Measurements from ENCODE around the gene CRACR2A. TPM values are rescaled to one million over a fixed set of nuclear protein-coding genes. Genes with fewer than 3 reads are reported as not detected.

Gene CRACR2A
- polyA plus RNA-seq, 1 experiment: 1.4 TPM

DNA sequence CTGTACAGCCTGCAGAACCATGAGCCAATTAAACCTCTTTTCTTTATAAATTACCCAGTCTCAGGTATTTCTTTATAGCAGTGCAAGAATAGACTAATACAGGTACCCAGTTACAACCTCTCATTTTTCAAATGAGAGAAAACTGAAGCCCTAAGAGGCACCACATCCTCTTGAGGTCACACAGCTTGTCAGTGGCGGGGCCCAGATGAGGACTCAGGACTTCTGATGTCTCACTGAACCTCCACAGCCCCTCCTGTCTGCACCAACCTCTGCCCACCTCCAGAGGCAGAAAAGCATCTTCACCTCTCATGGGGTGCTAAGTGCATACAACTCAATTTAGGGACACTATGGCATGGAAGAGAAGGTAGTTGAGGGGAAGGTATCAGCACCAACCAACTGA lies 120.7 kb downstream of the CRACR2A start:
- Histone ChIP-seq H3K27me3 (ENCODE audit: control insufficient read depth, insufficient read depth, low read length) (no peaks in the 10 kb centered on the region), H3K4me3 (ENCODE audit: low read depth, low read length) (no peak overlapping the region), H3K36me3 (ENCODE audit: control insufficient read depth, insufficient read depth, low read length) (no peaks in the 10 kb centered on the region)
- DNase-seq (ENCODE audit: low read depth): no peak
- ChIA-PET POLR2A (no interaction called here), CTCF (interaction anchor here (1.3 kb wide), 1 partner anchor 10 kb away, joined by 4 read pairs; no protein-coding TSS in a partner anchor)
- TF ChIP-seq, protein P1, sequence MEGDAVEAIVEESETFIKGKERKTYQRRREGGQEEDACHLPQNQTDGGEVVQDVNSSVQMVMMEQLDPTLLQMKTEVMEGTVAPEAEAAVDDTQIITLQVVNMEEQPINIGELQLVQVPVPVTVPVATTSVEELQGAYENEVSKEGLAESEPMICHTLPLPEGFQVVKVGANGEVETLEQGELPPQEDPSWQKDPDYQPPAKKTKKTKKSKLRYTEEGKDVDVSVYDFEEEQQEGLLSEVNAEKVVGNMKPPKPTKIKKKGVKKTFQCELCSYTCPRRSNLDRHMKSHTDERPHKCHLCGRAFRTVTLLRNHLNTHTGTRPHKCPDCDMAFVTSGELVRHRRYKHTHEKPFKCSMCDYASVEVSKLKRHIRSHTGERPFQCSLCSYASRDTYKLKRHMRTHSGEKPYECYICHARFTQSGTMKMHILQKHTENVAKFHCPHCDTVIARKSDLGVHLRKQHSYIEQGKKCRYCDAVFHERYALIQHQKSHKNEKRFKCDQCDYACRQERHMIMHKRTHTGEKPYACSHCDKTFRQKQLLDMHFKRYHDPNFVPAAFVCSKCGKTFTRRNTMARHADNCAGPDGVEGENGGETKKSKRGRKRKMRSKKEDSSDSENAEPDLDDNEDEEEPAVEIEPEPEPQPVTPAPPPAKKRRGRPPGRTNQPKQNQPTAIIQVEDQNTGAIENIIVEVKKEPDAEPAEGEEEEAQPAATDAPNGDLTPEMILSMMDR (IDR thresholded peaks at IDR 0.05; ENCODE audit: insufficient read depth, low read depth, low read length): no peak

- TF ChIP-seq, protein P1 (IDR thresholded peaks at IDR 0.05; ENCODE audit: insufficient read depth, low read depth, low read length): no peak
- Histone ChIP-seq H3K4me3 (ENCODE audit: low read depth, low read length) (no peak overlapping the region), H3K36me3 (ENCODE audit: control insufficient read depth, insufficient read depth, low read length) (no peaks in the 10 kb centered on the region), H3K27me3 (ENCODE audit: control insufficient read depth, insufficient read depth, low read length) (no peaks in the 10 kb centered on the region)
- POLR2A ChIA-PET: no interaction called here
- CTCF ChIA-PET: interaction anchor here (1.3 kb wide), 1 partner anchor 10 kb away, joined by 4 read pairs; no protein-coding TSS in a partner anchor
- no peak for DNase-seq (ENCODE audit: low read depth)
These were observed 121.2 kb downstream of the CRACR2A start for GRCh38 chr12:3631759-3632158.

DNA sequence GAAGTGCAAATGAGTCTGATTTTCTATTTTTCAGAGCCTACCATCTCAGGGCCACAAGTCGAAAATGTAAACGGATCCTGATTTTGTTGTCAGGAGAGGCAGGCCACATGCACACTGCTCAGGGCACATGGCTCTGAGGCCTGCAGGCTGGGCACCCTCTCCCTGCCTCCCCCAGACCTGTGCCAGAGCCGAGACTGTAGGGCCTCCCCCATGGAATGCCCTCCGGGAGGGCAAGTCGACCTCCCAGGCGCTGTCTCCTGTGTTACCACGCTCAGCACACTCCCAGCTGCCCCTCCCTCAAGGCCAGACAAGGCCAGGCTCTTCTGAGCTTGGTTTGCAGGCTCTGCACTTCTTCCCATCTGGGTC lies 121.7 kb downstream of the CRACR2A start:
- no peaks in the 10 kb centered on the region for H3K27me3 ChIP-seq (ENCODE audit: control insufficient read depth, insufficient read depth, low read length)
- TF ChIP-seq, protein P1 (IDR thresholded peaks at IDR 0.05; ENCODE audit: insufficient read depth, low read depth, low read length): no peak
- ChIA-PET CTCF (no interaction called here), POLR2A (no interaction called here)
- no peak overlapping the region for H3K4me3 ChIP-seq (ENCODE audit: low read depth, low read length)
- no peak for DNase-seq (ENCODE audit: low read depth)
- H3K36me3 ChIP-seq (ENCODE audit: control insufficient read depth, insufficient read depth, low read length): no peaks in the 10 kb centered on the region

- CTCF ChIA-PET: interaction anchor here (1.1 kb wide), 1 partner anchor 8 kb away, joined by 3 read pairs; no protein-coding TSS in a partner anchor
- TF ChIP-seq, protein P1 (IDR thresholded peaks at IDR 0.05; ENCODE audit: insufficient read depth, low read depth, low read length): no peak
- Histone ChIP-seq H3K27me3 (ENCODE audit: control insufficient read depth, insufficient read depth, low read length) (no peaks in the 10 kb centered on the region), H3K4me3 (ENCODE audit: low read depth, low read length) (no peak overlapping the region), H3K36me3 (ENCODE audit: control insufficient read depth, insufficient read depth, low read length) (no peaks in the 10 kb centered on the region)
- POLR2A ChIA-PET: no interaction called here
- no peak for DNase-seq (ENCODE audit: low read depth)
These were observed 122.2 kb downstream of the CRACR2A start for GRCh38 chr12:3630621-3631271.

DNA sequence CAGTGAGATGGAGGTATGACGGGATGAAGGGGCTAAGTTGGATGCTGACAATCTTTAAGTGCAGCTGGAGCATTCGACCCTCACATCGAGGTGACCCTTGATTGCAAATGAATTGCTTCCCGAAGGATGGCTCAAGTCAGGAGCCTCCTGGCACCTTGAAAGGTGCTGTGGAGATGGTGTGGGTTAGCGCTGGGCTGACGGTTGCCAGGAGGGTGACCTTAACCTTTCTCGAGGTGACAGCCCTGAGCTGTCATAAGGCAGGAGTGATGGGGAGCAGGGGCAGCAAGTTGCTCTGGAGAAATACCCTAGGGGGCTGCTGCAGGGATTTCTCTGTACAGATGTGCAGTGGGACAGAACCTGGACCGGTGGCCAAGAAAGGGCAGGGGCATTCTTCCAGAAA lies 122.8 kb downstream of the CRACR2A start:
- TF ChIP-seq, protein P1 (IDR thresholded peaks at IDR 0.05; ENCODE audit: insufficient read depth, low read depth, low read length): no peak
- CTCF ChIA-PET: interaction anchor here (1.1 kb wide), 1 partner anchor 9 kb away, joined by 3 read pairs; no protein-coding TSS in a partner anchor
- POLR2A ChIA-PET: no interaction called here
- Histone ChIP-seq H3K4me3 (ENCODE audit: low read depth, low read length) (no peak overlapping the region), H3K27me3 (ENCODE audit: control insufficient read depth, insufficient read depth, low read length) (no peaks in the 10 kb centered on the region), H3K36me3 (ENCODE audit: control insufficient read depth, insufficient read depth, low read length) (no peaks in the 10 kb centered on the region)
- no peak for DNase-seq (ENCODE audit: low read depth)

Measured in BJ (cell line).